ENCODE results near the gene FAF2.
A peak's percentile ranks its signal among the peaks of the same experiment; 100 is the strongest.
"Not testable (repeated sequence)": the region's sequence is repeated elsewhere in the genome, so short reads cannot be mapped to it uniquely, and the experiment has no call there.

FAF2 gene

DNA sequence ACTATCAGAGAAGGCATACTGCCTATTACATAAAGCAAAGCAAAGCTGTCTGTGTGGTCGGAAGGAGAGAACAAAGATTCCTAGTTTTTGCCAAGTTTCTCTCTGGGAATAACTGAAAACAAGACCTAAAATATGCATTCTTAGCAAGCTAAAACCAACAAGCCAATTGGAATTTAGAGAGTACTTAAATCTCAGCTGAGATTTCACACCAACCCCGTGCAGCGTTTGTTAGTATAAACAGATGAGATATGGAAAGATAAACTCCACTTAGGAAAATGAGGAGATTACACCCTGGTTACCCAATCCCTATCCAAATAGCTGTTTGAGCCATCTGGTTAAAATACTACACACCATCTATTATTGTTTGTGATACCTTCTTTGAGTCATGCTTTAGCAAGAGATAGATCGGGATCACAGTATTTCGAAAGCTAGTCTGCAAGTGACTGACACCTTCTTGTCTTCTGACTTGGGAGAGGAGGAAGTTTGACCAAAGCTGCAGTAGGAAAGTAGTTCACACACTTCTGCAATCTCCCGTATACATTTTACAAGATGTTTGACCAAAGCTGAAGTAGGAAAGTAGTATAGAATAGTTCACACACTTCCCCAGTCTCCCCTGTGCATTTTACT is 18.2 kb downstream of the FAF2 start:
- no peak overlapping the region for H3K27ac Mint-ChIP-seq
- H3K4me3 Mint-ChIP-seq = no peak overlapping the region
- H3K4me1 Mint-ChIP-seq (ENCODE audit: low read depth) = peaks cover 25% of the 10 kb centered on the region
- no peaks in the 10 kb centered on the region for H3K27me3 Mint-ChIP-seq
- peaks cover 4% of the 10 kb centered on the region for H3K36me3 Mint-ChIP-seq
- H3K9me3 Mint-ChIP-seq (ENCODE audit: low read depth) = no peaks in the 10 kb centered on the region

GRCh38 chr5:176469296-176469695 is 21.1 kb downstream of the FAF2 start:
- no peaks in the 10 kb centered on the region for H3K27me3 Mint-ChIP-seq
- peaks cover 28% of the 10 kb centered on the region for H3K4me1 Mint-ChIP-seq (ENCODE audit: low read depth)
- H3K4me3 Mint-ChIP-seq = no peak overlapping the region
- H3K9me3 Mint-ChIP-seq (ENCODE audit: low read depth) = no peaks in the 10 kb centered on the region
- H3K27ac Mint-ChIP-seq = no peak overlapping the region
- peaks cover 16% of the 10 kb centered on the region for H3K36me3 Mint-ChIP-seq

- Mint-ChIP-seq H3K9me3 (ENCODE audit: low read depth) (no peaks in the 10 kb centered on the region), H3K27me3 (no peaks in the 10 kb centered on the region), H3K4me1 (ENCODE audit: low read depth) (peaks cover 28% of the 10 kb centered on the region), H3K27ac (no peak overlapping the region), H3K4me3 (no peak overlapping the region), H3K36me3 (peaks cover 18% of the 10 kb centered on the region)
Observed at GRCh38 chr5:176470539-176470938, 22.4 kb downstream of the FAF2 start.

DNA sequence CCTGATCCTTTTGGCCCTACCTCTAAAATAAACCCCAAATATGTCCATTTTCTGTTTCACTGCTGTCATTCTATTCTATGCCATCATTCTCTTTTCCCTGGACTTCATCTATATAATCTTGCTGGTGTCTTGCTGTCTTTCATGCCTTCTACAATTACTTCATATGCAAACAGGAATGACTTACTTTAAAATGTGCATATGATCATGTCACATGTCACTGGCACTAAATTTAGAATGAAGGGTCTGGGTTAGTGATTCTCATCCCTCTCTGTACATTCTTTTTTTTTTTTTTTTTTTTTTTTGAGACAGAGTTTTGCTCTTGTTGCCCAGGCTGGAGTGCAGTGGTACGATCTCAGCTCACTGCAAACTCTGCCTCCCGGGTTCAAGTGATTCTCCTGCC is 22.9 kb downstream of the FAF2 start:
- Mint-ChIP-seq H3K27me3 (no peaks in the 10 kb centered on the region), H3K4me3 (no peak overlapping the region), H3K9me3 (ENCODE audit: low read depth) (no peaks in the 10 kb centered on the region), H3K4me1 (ENCODE audit: low read depth) (peaks cover 27% of the 10 kb centered on the region), H3K36me3 (peaks cover 18% of the 10 kb centered on the region), H3K27ac (no peak overlapping the region)

DNA sequence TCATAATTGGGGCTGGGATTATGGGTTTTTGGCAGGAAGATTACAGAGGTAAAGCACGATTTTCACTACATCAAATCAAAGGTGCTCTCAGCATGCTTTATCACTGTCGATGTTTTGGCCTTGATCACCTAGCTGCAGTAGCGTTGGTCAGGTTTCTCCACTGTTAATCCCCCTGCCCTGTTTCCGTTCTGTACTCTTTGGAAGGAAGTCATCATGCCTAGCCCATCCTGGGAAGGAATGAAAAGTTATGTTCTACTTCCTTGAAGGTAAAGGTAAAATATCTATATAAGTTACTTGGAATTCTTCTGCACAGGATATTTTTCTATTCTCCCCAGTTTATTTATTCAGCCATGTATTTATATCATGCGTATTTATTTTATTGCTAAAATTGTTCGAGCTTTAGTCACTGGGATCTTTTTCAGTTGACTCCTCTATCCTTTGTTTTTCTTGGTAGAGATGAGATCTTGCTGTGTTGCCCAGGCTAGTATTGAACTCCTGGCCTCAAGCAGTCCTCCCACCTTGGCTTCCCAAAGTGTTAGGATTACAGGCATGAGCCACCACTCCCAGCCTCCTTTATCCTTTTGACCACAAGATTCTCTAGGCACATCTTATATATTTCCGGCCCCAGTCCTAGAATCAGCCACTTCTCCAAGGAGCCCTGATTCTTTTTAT is 25.3 kb downstream of the FAF2 start:
- Mint-ChIP-seq H3K36me3 (peaks cover 19% of the 10 kb centered on the region), H3K9me3 (ENCODE audit: low read depth) (no peaks in the 10 kb centered on the region), H3K4me3 (no peak overlapping the region), H3K27ac (no peak overlapping the region), H3K4me1 (ENCODE audit: low read depth) (peaks cover 24% of the 10 kb centered on the region), H3K27me3 (no peaks in the 10 kb centered on the region)

DNA sequence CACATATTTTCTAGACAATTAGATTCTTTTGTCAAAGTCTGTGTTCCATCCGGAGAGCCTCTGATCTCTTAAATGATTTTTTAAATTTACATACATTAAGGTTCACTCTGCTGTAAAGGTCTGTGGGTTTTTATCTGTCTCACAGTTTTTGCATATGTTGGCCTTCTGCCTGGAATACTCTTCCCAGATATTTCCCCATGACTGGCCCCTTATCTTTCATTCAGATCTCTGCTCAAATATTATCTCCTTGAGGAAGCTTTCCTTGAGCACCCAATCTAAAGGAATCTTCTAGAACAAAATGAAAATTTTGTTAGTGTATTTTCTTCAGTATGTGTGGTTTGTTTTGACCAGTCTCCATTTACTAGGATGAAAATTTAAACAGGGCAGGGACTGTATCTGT is 26.3 kb downstream of the FAF2 start:
- Mint-ChIP-seq H3K4me1 (ENCODE audit: low read depth) (peaks cover 24% of the 10 kb centered on the region), H3K9me3 (ENCODE audit: low read depth) (no peaks in the 10 kb centered on the region), H3K4me3 (no peak overlapping the region), H3K27me3 (no peaks in the 10 kb centered on the region), H3K36me3 (peaks cover 19% of the 10 kb centered on the region), H3K27ac (peak overlapping the region; percentile 13)

DNA sequence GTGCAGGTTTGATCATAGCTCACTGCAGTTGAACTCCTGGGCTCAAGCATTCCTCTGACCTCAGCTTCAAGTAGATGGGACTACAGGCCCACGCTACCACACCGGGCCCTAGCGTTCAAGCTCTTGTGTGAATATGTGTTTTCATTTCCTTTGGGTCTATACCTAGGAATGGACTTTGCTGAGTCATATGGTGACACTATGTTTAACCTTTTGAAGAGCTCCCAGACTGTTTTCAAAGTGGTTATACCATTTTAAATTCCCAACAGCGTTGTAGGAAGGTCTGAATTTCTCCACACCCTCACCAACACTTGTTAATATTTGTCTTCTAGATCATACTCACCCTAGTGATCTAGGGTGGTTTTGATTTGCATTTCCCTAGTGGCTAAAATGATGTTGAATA is 33.5 kb downstream of the FAF2 start:
- no peak overlapping the region for H3K27ac Mint-ChIP-seq
- H3K27me3 Mint-ChIP-seq = no peaks in the 10 kb centered on the region
- no peaks in the 10 kb centered on the region for H3K9me3 Mint-ChIP-seq (ENCODE audit: low read depth)
- H3K4me1 Mint-ChIP-seq (ENCODE audit: low read depth) = peaks cover 27% of the 10 kb centered on the region
- peaks cover 10% of the 10 kb centered on the region for H3K36me3 Mint-ChIP-seq
- H3K4me3 Mint-ChIP-seq = no peak overlapping the region

DNA sequence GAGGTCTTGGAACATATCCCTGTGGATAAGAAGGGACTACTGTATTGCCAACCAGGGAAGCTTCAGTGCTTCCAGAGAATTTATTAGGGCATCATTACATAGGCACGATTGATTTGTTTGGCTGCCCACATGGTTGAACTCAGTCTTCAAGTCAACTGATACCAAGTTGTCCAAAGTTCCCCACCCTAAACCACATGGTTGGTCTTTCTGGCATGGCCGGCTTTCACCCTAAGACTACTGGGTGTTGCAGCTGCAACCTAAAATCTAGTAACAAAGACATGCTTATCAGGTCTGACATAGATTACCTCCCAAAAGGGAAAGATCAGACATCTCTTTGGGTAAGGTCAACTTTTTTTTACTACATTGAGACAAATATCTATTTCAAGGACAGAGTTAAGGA is 37.0 kb downstream of the FAF2 start:
- no peaks in the 10 kb centered on the region for H3K9me3 Mint-ChIP-seq (ENCODE audit: low read depth)
- peaks cover 37% of the 10 kb centered on the region for H3K4me1 Mint-ChIP-seq (ENCODE audit: low read depth)
- H3K4me3 Mint-ChIP-seq = no peak overlapping the region
- peaks cover 10% of the 10 kb centered on the region for H3K36me3 Mint-ChIP-seq
- H3K27me3 Mint-ChIP-seq = no peaks in the 10 kb centered on the region
- H3K27ac Mint-ChIP-seq = no peak overlapping the region

- Mint-ChIP-seq H3K4me3 (no peak overlapping the region), H3K36me3 (peaks cover 10% of the 10 kb centered on the region), H3K27ac (no peak overlapping the region), H3K4me1 (ENCODE audit: low read depth) (peaks cover 37% of the 10 kb centered on the region), H3K9me3 (ENCODE audit: low read depth) (no peaks in the 10 kb centered on the region), H3K27me3 (no peaks in the 10 kb centered on the region)
Observed at GRCh38 chr5:176486189-176486757, 38.1 kb downstream of the FAF2 start.

- peaks cover 33% of the 10 kb centered on the region for H3K4me1 Mint-ChIP-seq (ENCODE audit: low read depth)
- not testable (repeated sequence) for H3K36me3 Mint-ChIP-seq; H3K27ac Mint-ChIP-seq; H3K27me3 Mint-ChIP-seq; H3K4me3 Mint-ChIP-seq; H3K9me3 Mint-ChIP-seq (ENCODE audit: low read depth)
Observed at GRCh38 chr5:176487160-176487559, 39.0 kb downstream of the FAF2 start.

DNA sequence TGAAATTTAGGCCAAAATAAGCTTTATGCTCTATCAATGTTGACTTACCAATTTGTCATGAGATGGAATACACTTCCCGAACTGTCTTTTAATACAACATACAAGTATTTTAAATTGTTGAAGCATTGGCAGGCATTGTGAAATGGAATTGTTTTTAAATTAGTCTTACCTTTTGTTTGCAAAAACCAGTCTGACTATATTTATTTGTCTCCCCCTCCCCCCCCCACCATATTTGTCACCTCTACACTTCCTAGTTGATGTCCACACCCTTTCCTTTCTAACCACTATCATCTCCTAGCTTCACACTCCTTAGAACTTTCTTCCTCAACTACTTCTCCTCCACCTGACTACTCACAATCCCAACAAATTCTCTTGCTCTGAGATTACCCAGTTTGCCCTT is 40.9 kb downstream of the FAF2 start:
- Mint-ChIP-seq H3K27me3 (no peaks in the 10 kb centered on the region), H3K9me3 (ENCODE audit: low read depth) (no peaks in the 10 kb centered on the region), H3K4me1 (ENCODE audit: low read depth) (peaks cover 28% of the 10 kb centered on the region), H3K4me3 (no peak overlapping the region), H3K27ac (no peak overlapping the region), H3K36me3 (peaks cover 10% of the 10 kb centered on the region)

GRCh38 chr5:176490301-176490700 is 42.1 kb downstream of the FAF2 start:
- Mint-ChIP-seq H3K27me3 (no peaks in the 10 kb centered on the region), H3K4me3 (no peak overlapping the region), H3K9me3 (ENCODE audit: low read depth) (no peaks in the 10 kb centered on the region), H3K27ac (no peak overlapping the region), H3K4me1 (ENCODE audit: low read depth) (peaks cover 21% of the 10 kb centered on the region), H3K36me3 (peaks cover 13% of the 10 kb centered on the region)

GRCh38 chr5:176491101-176491502 is 42.9 kb downstream of the FAF2 start:
- no peak overlapping the region for H3K4me3 Mint-ChIP-seq

GRCh38 chr5:176491901-176492300 is 43.7 kb downstream of the FAF2 start:
- Mint-ChIP-seq H3K27me3 (no peaks in the 10 kb centered on the region), H3K4me1 (ENCODE audit: low read depth) (peaks cover 14% of the 10 kb centered on the region), H3K4me3 (no peak overlapping the region), H3K9me3 (ENCODE audit: low read depth) (no peaks in the 10 kb centered on the region), H3K36me3 (peaks cover 7% of the 10 kb centered on the region), H3K27ac (no peak overlapping the region)

More at GRCh38 chr5:176491101-176491502, 42.9 kb downstream of the FAF2 start:
- Mint-ChIP-seq H3K36me3 (peaks cover 11% of the 10 kb centered on the region), H3K27me3 (no peaks in the 10 kb centered on the region), H3K9me3 (ENCODE audit: low read depth) (no peaks in the 10 kb centered on the region), H3K27ac (no peak overlapping the region), H3K4me1 (ENCODE audit: low read depth) (peaks cover 19% of the 10 kb centered on the region)

- no peaks in the 10 kb centered on the region for H3K9me3 Mint-ChIP-seq (ENCODE audit: low read depth)
- no peak overlapping the region for H3K4me3 Mint-ChIP-seq
- peaks cover 7% of the 10 kb centered on the region for H3K36me3 Mint-ChIP-seq
- H3K27ac Mint-ChIP-seq = no peak overlapping the region
- H3K4me1 Mint-ChIP-seq (ENCODE audit: low read depth) = peaks cover 14% of the 10 kb centered on the region
- H3K27me3 Mint-ChIP-seq = no peaks in the 10 kb centered on the region
Observed at GRCh38 chr5:176492431-176492830, 44.2 kb downstream of the FAF2 start.

DNA sequence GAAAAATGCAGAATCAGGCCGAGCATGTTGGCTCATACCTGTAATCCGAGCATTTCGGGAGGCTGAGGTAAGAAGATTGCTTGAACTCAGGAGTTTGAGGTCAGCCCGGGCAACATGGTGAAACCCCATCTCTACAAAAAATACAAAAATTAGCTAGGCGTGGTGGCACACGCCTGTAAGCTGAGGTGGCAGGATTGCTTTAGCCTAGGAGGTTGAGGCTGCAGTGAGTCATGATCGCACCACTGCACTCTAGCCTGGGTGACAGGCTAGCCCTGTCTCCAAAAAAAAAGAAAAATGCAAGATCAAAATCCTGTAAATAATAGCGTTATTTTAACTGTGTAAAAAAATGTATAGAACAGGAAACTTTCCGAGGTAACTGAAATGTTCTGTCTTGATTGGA is 49.7 kb downstream of the FAF2 start:
- Mint-ChIP-seq H3K36me3 (peaks cover 10% of the 10 kb centered on the region), H3K4me1 (ENCODE audit: low read depth) (no peaks in the 10 kb centered on the region), H3K27me3 (no peaks in the 10 kb centered on the region), H3K9me3 (ENCODE audit: low read depth) (no peaks in the 10 kb centered on the region), H3K27ac (no peak overlapping the region), H3K4me3 (no peak overlapping the region)

All from activated naive CD8-positive, alpha-beta T cell (primary cell).